ENCODE measurements around the gene HSD17B1. TPM values are rescaled to one million over a fixed set of nuclear protein-coding genes. Genes with fewer than 3 reads are reported as not detected.

HSD17B1 gene
- total and polyA plus RNA-seq, 8 donors: 0.55 to 4.8 (median 2.7) TPM; not detected in 3

DNA sequence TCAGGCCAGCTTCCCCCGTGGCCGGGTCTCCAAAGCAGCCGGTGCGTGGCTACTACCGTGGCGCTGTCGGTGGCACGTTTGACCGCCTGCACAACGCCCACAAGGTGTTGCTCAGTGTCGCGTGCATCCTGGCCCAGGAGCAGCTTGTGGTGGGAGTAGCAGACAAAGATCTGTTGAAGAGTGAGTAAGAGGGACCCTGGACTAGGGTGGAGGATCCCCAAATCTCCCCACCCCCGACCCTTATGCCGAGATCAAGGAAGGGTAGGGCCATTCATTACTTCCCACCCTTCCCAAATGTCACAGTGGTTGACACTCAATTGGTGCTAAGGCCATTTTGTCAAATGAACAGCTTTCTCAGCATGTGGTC, 10.4 kb downstream of the HSD17B1 start:
- TF ChIP-seq POLR2AphosphoS5 (IDR thresholded peaks at IDR 0.05) (no peak), POLR2A (IDR thresholded peaks at IDR 0.05) (no peak), EP300 (IDR thresholded peaks at IDR 0.05) (no peak)
- TF ChIP-seq, protein P1, sequence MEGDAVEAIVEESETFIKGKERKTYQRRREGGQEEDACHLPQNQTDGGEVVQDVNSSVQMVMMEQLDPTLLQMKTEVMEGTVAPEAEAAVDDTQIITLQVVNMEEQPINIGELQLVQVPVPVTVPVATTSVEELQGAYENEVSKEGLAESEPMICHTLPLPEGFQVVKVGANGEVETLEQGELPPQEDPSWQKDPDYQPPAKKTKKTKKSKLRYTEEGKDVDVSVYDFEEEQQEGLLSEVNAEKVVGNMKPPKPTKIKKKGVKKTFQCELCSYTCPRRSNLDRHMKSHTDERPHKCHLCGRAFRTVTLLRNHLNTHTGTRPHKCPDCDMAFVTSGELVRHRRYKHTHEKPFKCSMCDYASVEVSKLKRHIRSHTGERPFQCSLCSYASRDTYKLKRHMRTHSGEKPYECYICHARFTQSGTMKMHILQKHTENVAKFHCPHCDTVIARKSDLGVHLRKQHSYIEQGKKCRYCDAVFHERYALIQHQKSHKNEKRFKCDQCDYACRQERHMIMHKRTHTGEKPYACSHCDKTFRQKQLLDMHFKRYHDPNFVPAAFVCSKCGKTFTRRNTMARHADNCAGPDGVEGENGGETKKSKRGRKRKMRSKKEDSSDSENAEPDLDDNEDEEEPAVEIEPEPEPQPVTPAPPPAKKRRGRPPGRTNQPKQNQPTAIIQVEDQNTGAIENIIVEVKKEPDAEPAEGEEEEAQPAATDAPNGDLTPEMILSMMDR (IDR thresholded peaks at IDR 0.05): no peak
- intact Hi-C loops (cut with DNase I; ENCODE audit: low total_unique reads): no loop called here
- Histone ChIP-seq H3K4me3 (peak overlapping the region; percentile 77 to 97 (median 93)), H3K27ac (peak overlapping the region; percentile 91 to 95 (median 94)), H3K27me3 (no peaks in the 10 kb centered on the region), H3K36me3 (peaks cover 22 to 29% (median 23%) of the 10 kb centered on the region in 4 donors), H3K4me1 (peaks cover 41 to 62% (median 61%) of the 10 kb centered on the region in 4 donors), H3K9me3 (no peaks in the 10 kb centered on the region)
- WGBS, 5 donors: 35 to 59% (median 50%) methylated on average over 11 to 14 of the region's 14 CpGs
- DNase-seq: no peak

DNA sequence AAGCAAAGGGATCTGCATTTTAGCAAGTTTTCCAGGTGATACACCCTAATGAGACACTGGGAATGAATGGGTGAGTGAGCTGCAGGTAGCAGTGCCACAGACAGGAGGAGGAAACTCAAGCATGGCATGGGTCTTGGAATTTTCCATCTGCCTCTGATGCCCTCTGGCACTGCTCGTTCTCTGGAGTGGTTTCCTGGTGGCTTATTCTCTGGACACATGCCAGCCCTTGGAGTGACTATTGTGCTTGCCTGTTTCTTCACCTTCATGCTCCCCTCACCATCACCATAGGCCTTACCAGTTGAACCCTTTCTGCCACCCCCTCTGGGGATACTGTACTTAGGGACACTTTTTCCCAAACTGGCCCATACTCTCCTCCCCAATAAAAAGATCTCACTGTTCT, 10.8 kb downstream of the HSD17B1 start:
- H3K27ac ChIP-seq: peak overlapping the region; percentile 91 to 95 (median 94)
- no peaks in the 10 kb centered on the region for H3K27me3 ChIP-seq
- H3K4me3 ChIP-seq: peak overlapping the region; percentile 77 to 97 (median 93)
- TF ChIP-seq POLR2A (IDR thresholded peaks at IDR 0.05): no peak
- TF ChIP-seq POLR2AphosphoS5 (IDR thresholded peaks at IDR 0.05): peak in 1 of 3 donors; percentile 22
- no peak for TF ChIP-seq EP300 (IDR thresholded peaks at IDR 0.05)
- TF ChIP-seq, protein P1 (IDR thresholded peaks at IDR 0.05): peak in 1 of 7 experiments; percentile 39
- intact Hi-C loops (cut with DNase I; ENCODE audit: low total_unique reads): no loop called here
- 0 to 20% (median 10%) methylated on average over 1 of the region's 1 CpG for WGBS, 5 donors
- peak in 1 of 2 donors; percentile 80 for DNase-seq
- peaks cover 25 to 32% (median 26%) of the 10 kb centered on the region in 4 donors for H3K36me3 ChIP-seq
- H3K9me3 ChIP-seq: no peaks in the 10 kb centered on the region
- peaks cover 45 to 66% (median 65%) of the 10 kb centered on the region in 4 donors for H3K4me1 ChIP-seq

DNA sequence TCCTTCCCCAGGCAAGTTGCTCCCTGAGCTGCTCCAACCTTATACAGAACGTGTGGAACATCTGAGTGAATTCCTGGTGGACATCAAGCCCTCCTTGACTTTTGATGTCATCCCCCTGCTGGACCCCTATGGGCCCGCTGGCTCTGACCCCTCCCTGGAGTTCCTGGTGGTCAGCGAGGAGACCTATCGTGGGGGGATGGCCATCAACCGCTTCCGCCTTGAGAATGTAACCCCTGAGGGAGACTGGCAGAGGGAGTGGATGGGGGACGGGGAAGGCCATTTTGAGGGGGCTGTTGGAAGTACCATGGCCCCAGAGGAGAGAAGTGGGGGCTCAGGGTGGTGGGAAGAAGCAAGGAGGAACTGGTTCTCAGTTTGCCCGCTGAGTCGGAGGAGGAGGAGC, 11.2 kb downstream of the HSD17B1 start:
- Histone ChIP-seq H3K27ac (peak overlapping the region; percentile 47 to 95 (median 91)), H3K36me3 (peaks cover 29 to 36% (median 30%) of the 10 kb centered on the region in 4 donors), H3K4me3 (peak overlapping the region in 3 of 4 donors; percentile 77 to 97 (median 96)), H3K9me3 (no peaks in the 10 kb centered on the region), H3K27me3 (no peaks in the 10 kb centered on the region), H3K4me1 (peaks cover 49 to 70% (median 69%) of the 10 kb centered on the region in 4 donors)
- intact Hi-C loops (cut with DNase I; ENCODE audit: low total_unique reads): no loop called here
- 81 to 85% (median 82%) methylated on average over 9 of the region's 9 CpGs for WGBS, 5 donors
- no peak for TF ChIP-seq EP300 (IDR thresholded peaks at IDR 0.05)
- TF ChIP-seq, protein P1 (IDR thresholded peaks at IDR 0.05): no peak
- no peak for TF ChIP-seq POLR2AphosphoS5 (IDR thresholded peaks at IDR 0.05)
- TF ChIP-seq POLR2A (IDR thresholded peaks at IDR 0.05): no peak
- no peak for DNase-seq

DNA sequence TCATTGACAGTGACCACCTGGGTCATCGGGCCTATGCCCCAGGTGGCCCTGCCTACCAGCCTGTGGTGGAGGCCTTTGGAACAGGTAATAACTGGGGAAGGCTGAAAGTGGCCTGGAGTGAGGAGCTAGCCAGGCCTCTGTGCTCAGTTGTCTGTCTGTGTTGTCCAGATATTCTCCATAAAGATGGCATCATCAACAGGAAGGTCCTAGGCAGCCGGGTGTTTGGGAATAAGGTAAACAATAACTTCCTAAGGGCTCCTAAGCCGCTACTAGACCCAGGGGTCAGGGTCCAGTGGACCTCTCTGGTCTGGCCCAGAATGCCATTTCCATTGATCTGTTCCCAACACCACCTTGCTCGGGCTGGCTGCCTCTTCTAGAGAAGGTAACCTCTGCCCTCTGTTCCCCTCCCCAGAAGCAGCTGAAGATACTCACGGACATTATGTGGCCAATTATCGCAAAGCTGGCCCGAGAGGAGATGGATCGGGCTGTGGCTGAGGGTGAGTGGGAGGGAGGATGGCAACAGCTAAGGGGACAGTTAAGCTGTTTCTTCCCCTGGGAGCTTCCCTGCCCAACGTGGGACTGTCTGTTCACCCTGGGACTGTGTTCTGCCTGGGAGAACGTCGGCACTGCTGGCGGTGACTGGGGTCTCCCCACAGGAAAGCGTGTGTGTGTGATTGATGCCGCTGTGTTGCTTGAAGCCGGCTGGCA, 12.2 kb downstream of the HSD17B1 start:
- Histone ChIP-seq H3K27me3 (no peaks in the 10 kb centered on the region), H3K9me3 (no peaks in the 10 kb centered on the region), H3K27ac (peak overlapping the region; percentile 47 to 97 (median 91)), H3K4me1 (peaks cover 55 to 80% (median 75%) of the 10 kb centered on the region in 4 donors), H3K36me3 (peaks cover 39 to 46% (median 40%) of the 10 kb centered on the region in 4 donors), H3K4me3 (no peak overlapping the region)
- WGBS, 5 donors: 86 to 91% (median 88%) methylated on average over 14 to 15 of the region's 15 CpGs
- TF ChIP-seq EP300 (IDR thresholded peaks at IDR 0.05) (no peak), POLR2AphosphoS5 (IDR thresholded peaks at IDR 0.05) (no peak), POLR2A (IDR thresholded peaks at IDR 0.05) (no peak)
- TF ChIP-seq, protein P1 (IDR thresholded peaks at IDR 0.05): no peak
- intact Hi-C loops (cut with DNase I; ENCODE audit: low total_unique reads): no loop called here
- no peak for DNase-seq
